GM12878 (cell line): ENCODE data around the gene GPLD1. TPM values are rescaled to one million over a fixed set of nuclear protein-coding genes. Genes with fewer than 3 reads are reported as not detected.

ENCODE experiments used
- CREM ChIP-seq: IDR thresholded peaks from 2 replicates; pipeline ENCODE4 v1.6.1; 2014; ENCODE audit warnings: antibody characterized with exemption, low read depth
- EGR1 ChIP-seq, 2 experiments: IDR thresholded peaks; 1 replicate in 1 of 2; 2 replicates in 1 of 2; pipeline ENCODE4 v1.6.1; 2011 to 2012; ENCODE audit warnings: low read depth in 2 of 2, low read length in 2 of 2, borderline replicate concordance in 1 of 2, mild to moderate bottlenecking in 1 of 2, moderate library complexity in 1 of 2
- HSF1 ChIP-seq: fragments of 150-350 bp; IDR thresholded peaks from 2 replicates; pipeline ENCODE4 v1.6.1; 2014; ENCODE audit warnings: mild to moderate bottlenecking, low read depth, low read length
- IRF4 ChIP-seq: IDR thresholded peaks from 2 replicates; pipeline ENCODE4 v1.6.1; 2011; ENCODE audit warnings: low read depth, low read length
- KAT2A ChIP-seq: conservative IDR thresholded peaks from 2 replicates; pipeline ENCODE4 v1.6.1; 2011; ENCODE audit warnings: low read depth, low read length; ENCODE audit not compliant: control insufficient read depth
- MTA2 ChIP-seq: fragments of 450-650 bp; IDR thresholded peaks from 2 replicates; pipeline ENCODE4 v1.6.1; 2016; ENCODE audit warnings: low read depth, mild to moderate bottlenecking, moderate library complexity
- NRF1 ChIP-seq: conservative IDR thresholded peaks from 2 replicates; pipeline ENCODE4 v1.6.1; 2011; ENCODE audit warnings: mild to moderate bottlenecking, low read depth, low read length, improper control_type of control experiment
- POU2F2 ChIP-seq: IDR thresholded peaks from 3 replicates; pipeline ENCODE4 v1.6.1; 2011; ENCODE audit warnings: low read depth, mild to moderate bottlenecking, low read length, borderline replicate concordance
- RAD51 ChIP-seq: fragments of 450-650 bp; IDR thresholded peaks from 2 replicates; pipeline ENCODE4 v1.6.1; 2016; ENCODE audit warnings: moderate library complexity, mild to moderate bottlenecking, inconsistent platforms
- RBBP5 ChIP-seq: fragments of 200-600 bp; sonication (generic); conservative IDR thresholded peaks from 2 replicates; pipeline ENCODE4 v1.6.1; 2016
- RELA ChIP-seq: fragments of 450-650 bp; IDR thresholded peaks from 2 replicates; pipeline ENCODE4 v1.8.0; 2014; ENCODE audit warnings: borderline replicate concordance; ENCODE audit not compliant: partially characterized antibody
- RFX5 ChIP-seq: IDR thresholded peaks from 2 replicates; pipeline ENCODE4 v1.6.1; 2011; ENCODE audit warnings: low read depth, low read length, improper control_type of control experiment
- SIN3A ChIP-seq: IDR thresholded peaks from 2 replicates; pipeline ENCODE4 v1.6.1; 2012; ENCODE audit warnings: low read depth, low read length, improper control_type of control experiment
- SMAD1 ChIP-seq: fragments of 450-650 bp; IDR thresholded peaks from 2 replicates; pipeline ENCODE4 v1.6.1; 2018; ENCODE audit warnings: mild to moderate bottlenecking, low read depth; ENCODE audit not compliant: partially characterized antibody
- TBL1XR1 ChIP-seq: IDR thresholded peaks from 2 replicates; pipeline ENCODE4 v1.6.1; 2012; ENCODE audit warnings: low read depth, low read length, improper control_type of control experiment
- TCF3 ChIP-seq: IDR thresholded peaks from 2 replicates; pipeline ENCODE4 v1.6.1; 2012; ENCODE audit warnings: low read depth, mild to moderate bottlenecking, low read length, borderline replicate concordance; ENCODE audit not compliant: insufficient read depth
- USF2 ChIP-seq: IDR thresholded peaks from 2 replicates; pipeline ENCODE4 v1.6.1; 2011; ENCODE audit warnings: low read depth, low read length, improper control_type of control experiment, borderline replicate concordance
- ZNF384 ChIP-seq: IDR thresholded peaks from 2 replicates; pipeline ENCODE4 v1.6.1; 2012; ENCODE audit warnings: low read depth, mild to moderate bottlenecking, low read length, improper control_type of control experiment, borderline replicate concordance
- ZNF622 ChIP-seq: fragments of 450-650 bp; IDR thresholded peaks from 2 replicates; pipeline ENCODE4 v1.6.1; 2017; ENCODE audit warnings: mild to moderate bottlenecking, inconsistent platforms
- polyA plus RNA-seq, 11 experiments: library from polyadenylated mRNA; depleted of rRNA in 4 of 11; unstranded in 6 of 11; stranded (reverse) in 5 of 11; fragments of >200 nt; fragmentation: Nextera tagmentation in 4 of 11; fragmentation: Illumina TruSeq in 1 of 11; extraction: Ambion mirVana in 4 of 11; extraction: Trizol in 1 of 11; gene quantifications; 1 replicate in 1 of 11; 2 replicates in 10 of 11; pipeline versions ENCODE4 v1.2.1 to v1.2.3, GENCODE V29; 2011 to 2016; ENCODE audit warnings: inconsistent platforms in 2 of 11, missing spikeins in 2 of 11, low read depth in 1 of 11
- total RNA-seq, 4 experiments: library from RNA; depleted of rRNA in 3 of 4; stranded (reverse); fragments of >200 nt in 3 of 4; fragmentation: Illumina TruSeq in 1 of 4; extraction: Trizol in 1 of 4; gene quantifications; 2 replicates each; pipeline versions ENCODE4 v1.2.1 to v1.2.3, GENCODE V29; 2013 to 2021
- TF ChIP-seq, protein P1 (sequence below): fragments of 450-650 bp; IDR thresholded peaks from 2 replicates; pipeline ENCODE4 v1.6.1; 2017; ENCODE audit warnings: antibody characterized with exemption, mild to moderate bottlenecking, moderate library complexity
- TF ChIP-seq, protein P2 (sequence below): fragments of 450-650 bp; IDR thresholded peaks from 2 replicates; pipeline ENCODE4 v1.6.1; 2018; ENCODE audit warnings: mild to moderate bottlenecking, low read depth, moderate library complexity; ENCODE audit not compliant: partially characterized antibody
- TF ChIP-seq, protein P3 (sequence below): IDR thresholded peaks from 2 replicates; pipeline ENCODE4 v1.6.1; 2011; ENCODE audit warnings: borderline replicate concordance, low read depth, mild to moderate bottlenecking, moderate library complexity, mixed read lengths, low read length; ENCODE audit not compliant: insufficient read depth; ENCODE audit errors: extremely low read length

Gene GPLD1
- total and polyA plus RNA-seq, 10 of the 15 experiments (the other 5 are each of a cell fraction or from before 2014, with no cell fraction given): 0.04 to 1.0 (median 0.69) TPM

DNA sequence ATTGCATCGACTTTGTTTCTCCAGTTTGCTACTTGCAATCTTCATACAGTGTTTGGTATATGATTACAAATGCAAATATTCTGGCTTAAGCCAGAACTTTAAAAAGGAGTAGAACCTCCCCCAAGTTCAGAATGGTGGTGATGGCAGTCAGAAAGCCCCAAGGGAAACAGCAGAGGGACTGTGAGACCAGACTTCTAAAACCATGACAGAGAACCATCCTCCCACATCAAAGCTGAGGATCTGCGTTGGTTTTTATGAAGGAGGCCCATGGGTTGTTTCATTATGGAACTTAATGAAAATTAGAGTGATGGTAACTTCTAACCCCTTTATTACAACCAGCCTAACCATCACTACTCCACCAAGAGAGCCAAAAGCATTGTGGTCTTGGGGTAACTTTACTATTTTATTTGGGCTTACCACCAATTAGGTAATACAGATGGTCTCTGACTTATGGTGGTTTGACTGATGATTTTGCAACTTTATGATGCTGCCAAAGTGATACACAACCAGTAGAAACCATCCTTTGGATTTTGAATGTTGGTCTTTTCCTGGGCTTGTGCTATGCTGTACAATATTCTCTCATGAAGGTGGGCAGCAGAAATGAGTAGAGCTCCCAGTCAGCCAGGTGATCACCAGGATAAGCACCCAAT, 97.5 kb downstream of the GPLD1 start (continued):
- no peak for TF ChIP-seq SIN3A
- TF ChIP-seq SMAD1: no peak
- TF ChIP-seq RAD51: no peak
- no peak for TF ChIP-seq IRF4
- peak; percentile 81 for TF ChIP-seq MTA2
- TF ChIP-seq, protein P1, sequence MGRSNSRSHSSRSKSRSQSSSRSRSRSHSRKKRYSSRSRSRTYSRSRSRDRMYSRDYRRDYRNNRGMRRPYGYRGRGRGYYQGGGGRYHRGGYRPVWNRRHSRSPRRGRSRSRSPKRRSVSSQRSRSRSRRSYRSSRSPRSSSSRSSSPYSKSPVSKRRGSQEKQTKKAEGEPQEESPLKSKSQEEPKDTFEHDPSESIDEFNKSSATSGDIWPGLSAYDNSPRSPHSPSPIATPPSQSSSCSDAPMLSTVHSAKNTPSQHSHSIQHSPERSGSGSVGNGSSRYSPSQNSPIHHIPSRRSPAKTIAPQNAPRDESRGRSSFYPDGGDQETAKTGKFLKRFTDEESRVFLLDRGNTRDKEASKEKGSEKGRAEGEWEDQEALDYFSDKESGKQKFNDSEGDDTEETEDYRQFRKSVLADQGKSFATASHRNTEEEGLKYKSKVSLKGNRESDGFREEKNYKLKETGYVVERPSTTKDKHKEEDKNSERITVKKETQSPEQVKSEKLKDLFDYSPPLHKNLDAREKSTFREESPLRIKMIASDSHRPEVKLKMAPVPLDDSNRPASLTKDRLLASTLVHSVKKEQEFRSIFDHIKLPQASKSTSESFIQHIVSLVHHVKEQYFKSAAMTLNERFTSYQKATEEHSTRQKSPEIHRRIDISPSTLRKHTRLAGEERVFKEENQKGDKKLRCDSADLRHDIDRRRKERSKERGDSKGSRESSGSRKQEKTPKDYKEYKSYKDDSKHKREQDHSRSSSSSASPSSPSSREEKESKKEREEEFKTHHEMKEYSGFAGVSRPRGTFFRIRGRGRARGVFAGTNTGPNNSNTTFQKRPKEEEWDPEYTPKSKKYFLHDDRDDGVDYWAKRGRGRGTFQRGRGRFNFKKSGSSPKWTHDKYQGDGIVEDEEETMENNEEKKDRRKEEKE: no peak
- TF ChIP-seq CREM: no peak; the same call in 1 of the 2 replicates
- TF ChIP-seq RBBP5: no peak
- TF ChIP-seq USF2: no peak
- no peak for TF ChIP-seq RELA
- no peak for TF ChIP-seq TCF3
- TF ChIP-seq NRF1: no peak
- no peak for TF ChIP-seq EGR1 (IDR thresholded peaks at IDR 0.05; ENCODE audit: borderline replicate concordance in 1 of 2, low read depth in 2 of 2, low read length in 2 of 2)
- TF ChIP-seq RFX5: no peak
- TF ChIP-seq TBL1XR1: no peak
- no peak for TF ChIP-seq ZNF622
- TF ChIP-seq POU2F2: peak; percentile 41; the same call in 1 of the 3 replicates
- TF ChIP-seq, protein P2, sequence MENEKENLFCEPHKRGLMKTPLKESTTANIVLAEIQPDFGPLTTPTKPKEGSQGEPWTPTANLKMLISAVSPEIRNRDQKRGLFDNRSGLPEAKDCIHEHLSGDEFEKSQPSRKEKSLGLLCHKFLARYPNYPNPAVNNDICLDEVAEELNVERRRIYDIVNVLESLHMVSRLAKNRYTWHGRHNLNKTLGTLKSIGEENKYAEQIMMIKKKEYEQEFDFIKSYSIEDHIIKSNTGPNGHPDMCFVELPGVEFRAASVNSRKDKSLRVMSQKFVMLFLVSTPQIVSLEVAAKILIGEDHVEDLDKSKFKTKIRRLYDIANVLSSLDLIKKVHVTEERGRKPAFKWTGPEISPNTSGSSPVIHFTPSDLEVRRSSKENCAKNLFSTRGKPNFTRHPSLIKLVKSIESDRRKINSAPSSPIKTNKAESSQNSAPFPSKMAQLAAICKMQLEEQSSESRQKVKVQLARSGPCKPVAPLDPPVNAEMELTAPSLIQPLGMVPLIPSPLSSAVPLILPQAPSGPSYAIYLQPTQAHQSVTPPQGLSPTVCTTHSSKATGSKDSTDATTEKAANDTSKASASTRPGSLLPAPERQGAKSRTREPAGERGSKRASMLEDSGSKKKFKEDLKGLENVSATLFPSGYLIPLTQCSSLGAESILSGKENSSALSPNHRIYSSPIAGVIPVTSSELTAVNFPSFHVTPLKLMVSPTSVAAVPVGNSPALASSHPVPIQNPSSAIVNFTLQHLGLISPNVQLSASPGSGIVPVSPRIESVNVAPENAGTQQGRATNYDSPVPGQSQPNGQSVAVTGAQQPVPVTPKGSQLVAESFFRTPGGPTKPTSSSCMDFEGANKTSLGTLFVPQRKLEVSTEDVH: no peak
- TF ChIP-seq, protein P3, sequence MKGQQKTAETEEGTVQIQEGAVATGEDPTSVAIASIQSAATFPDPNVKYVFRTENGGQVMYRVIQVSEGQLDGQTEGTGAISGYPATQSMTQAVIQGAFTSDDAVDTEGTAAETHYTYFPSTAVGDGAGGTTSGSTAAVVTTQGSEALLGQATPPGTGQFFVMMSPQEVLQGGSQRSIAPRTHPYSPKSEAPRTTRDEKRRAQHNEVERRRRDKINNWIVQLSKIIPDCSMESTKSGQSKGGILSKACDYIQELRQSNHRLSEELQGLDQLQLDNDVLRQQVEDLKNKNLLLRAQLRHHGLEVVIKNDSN: no peak
- no peak for TF ChIP-seq ZNF384
- no peak for TF ChIP-seq HSF1
- no peak for TF ChIP-seq KAT2A
